ENCODE results near the gene CERS1.

Gene CERS1

DNA sequence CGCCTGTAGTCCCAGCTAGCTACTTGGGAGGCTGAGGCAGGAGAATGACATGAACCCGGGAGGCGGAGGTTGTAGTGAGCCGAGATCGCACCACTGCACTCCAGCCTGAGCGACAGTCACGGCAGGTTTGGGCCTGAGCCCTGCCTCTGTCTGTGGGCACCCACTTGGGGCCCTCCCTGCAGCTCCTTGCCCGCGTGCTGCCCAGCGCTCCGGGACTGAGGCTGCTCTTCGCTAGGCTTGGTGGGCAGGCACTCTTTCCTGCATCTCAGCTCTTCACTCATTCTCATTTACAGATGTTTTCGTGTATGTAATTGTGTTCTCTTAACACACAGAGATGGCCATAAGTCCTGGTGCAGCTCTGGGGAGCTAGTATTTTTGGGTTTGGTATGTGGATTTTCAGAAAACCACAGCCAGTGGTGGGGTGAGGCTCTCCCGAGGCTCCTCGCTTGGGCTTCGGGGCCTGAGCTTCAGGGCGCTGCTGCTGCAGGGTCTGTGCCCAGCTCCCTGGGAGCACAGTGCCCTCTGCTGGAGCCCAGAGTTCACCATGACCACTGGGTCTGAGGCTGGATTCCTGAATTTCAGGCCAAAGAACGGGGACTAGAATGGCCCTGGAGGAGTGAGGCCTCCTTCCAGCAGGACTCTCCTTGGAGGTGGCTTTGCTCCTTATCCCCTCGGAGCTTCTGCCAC lies 49.0 kb downstream of the CERS1 start:
- TF ChIP-seq POLR2A (IDR thresholded peaks at IDR 0.05; ENCODE audit: low read depth, low read length): no peak
- DNase-seq (ENCODE audit: insufficient read length, low spot score) (peak; percentile 84), FAIRE-seq (no peak)

DNA sequence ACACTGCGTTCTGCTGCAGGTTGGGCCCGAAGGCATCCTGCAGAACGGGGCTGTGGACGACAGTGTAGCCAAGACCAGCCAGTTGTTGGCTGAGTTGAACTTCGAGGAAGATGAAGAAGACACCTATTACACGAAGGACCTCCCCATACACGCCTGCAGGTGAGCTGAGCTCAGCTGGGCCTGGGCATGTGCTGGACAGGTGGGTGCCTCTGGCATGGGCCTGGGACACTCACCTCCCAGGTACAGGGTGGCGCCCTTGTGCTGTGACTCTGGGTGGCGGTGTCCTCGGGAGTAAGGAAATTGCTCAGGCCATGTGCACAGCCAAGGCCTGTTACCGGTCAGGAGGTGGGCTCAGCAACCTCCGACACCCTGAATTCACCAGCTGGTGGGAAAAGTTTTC lies 50.0 kb downstream of the CERS1 start:
- FAIRE-seq: no peak
- no peak for TF ChIP-seq POLR2A (IDR thresholded peaks at IDR 0.05; ENCODE audit: low read depth, low read length)
- DNase-seq (ENCODE audit: insufficient read length, low spot score): no peak

DNA sequence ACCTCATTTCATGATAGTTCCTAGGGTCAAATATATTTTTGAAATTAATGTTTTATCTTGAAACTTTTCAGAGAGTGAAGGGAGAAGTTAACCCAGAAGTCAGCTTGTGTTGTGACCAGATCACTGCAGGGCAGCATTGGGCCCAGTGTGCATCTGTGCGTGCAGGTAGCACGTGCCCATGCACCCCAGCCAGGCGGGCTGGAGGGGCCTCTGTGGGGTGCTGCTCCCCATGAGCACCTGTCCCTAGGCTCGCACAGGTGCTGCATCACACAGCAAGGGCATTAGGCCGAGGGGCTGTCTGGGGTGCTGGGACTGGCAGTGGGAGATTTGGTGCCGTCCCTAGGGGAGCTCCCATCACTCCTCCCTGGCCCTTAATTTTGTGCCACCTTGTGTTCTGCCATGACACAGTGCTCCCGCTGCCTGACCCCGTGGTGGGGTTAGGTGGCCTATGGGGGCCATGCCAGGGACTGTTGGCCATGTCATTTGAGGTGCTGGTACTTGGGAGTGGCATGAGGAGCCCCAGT lies 51.1 kb downstream of the CERS1 start:
- no peak for TF ChIP-seq POLR2A (IDR thresholded peaks at IDR 0.05; ENCODE audit: low read depth, low read length)
- no peak for DNase-seq (ENCODE audit: insufficient read length, low spot score)
- no peak for FAIRE-seq

DNA sequence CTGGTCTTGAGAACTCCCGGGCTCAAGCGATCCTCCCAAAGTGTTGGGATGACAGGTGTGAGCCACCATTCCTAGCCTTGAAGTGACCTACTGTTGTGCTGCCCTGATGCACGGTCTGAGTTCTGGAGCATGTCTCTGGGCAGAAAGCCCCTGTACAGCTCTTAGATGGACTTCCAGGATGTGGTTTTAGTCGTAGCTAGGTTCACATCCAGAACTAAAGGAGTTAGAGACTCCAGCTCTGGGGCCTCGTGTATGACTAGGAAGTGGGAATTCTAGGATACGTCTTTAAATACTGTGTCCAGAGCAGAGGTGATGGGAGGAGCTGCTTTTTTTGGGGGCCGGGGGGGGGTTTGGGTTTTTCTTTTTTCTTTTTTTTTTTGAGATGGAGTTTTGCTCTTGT lies 52.0 kb downstream of the CERS1 start:
- DNase-seq (ENCODE audit: insufficient read length, low spot score): no peak
- no peak for TF ChIP-seq POLR2A (IDR thresholded peaks at IDR 0.05; ENCODE audit: low read depth, low read length)
- no peak for FAIRE-seq

DNA sequence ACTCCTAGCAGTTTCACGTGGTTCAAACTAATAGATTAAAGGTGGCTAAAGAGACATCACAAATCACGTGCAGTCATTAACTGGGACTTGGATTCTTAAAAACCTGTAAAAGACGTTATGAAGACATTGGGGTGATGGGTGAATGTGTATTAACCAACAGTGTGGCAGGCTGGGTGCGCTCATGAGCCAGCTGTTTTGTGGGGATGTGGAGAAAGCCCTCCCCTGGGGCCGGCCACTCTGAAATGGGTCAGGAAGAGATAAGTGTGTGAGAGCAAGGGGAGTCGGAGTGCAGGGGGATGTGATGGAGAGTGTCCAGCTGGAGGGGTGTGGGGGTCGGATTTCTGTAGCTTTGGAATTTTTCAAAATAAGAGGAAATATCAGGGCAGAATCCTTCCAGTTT lies 53.8 kb downstream of the CERS1 start:
- no peak for TF ChIP-seq POLR2A (IDR thresholded peaks at IDR 0.05; ENCODE audit: low read depth, low read length)
- no peak for DNase-seq (ENCODE audit: insufficient read length, low spot score)
- FAIRE-seq: no peak

DNA sequence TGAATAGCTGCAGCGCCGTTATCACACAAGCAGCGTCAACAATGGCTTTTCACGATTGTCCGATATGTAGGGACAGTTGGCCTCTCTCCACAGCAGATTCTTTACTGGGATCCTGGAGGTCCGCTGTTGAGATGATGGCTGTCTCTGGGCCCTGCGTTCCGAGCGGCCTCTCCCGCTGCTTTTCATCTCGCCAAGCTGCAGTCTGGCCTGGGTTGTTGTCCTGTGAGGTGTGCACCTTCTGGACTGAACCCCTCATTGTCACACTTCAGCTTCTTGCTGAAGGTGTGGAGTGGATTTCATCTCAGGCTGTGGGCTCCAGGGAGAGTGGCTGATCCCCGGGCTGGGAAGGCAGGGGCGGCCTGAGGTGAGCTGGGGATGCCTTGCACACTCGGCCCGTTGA lies 54.6 kb downstream of the CERS1 start:
- no peak for FAIRE-seq
- TF ChIP-seq POLR2A (IDR thresholded peaks at IDR 0.05; ENCODE audit: low read depth, low read length): no peak
- no peak for DNase-seq (ENCODE audit: insufficient read length, low spot score)

DNA sequence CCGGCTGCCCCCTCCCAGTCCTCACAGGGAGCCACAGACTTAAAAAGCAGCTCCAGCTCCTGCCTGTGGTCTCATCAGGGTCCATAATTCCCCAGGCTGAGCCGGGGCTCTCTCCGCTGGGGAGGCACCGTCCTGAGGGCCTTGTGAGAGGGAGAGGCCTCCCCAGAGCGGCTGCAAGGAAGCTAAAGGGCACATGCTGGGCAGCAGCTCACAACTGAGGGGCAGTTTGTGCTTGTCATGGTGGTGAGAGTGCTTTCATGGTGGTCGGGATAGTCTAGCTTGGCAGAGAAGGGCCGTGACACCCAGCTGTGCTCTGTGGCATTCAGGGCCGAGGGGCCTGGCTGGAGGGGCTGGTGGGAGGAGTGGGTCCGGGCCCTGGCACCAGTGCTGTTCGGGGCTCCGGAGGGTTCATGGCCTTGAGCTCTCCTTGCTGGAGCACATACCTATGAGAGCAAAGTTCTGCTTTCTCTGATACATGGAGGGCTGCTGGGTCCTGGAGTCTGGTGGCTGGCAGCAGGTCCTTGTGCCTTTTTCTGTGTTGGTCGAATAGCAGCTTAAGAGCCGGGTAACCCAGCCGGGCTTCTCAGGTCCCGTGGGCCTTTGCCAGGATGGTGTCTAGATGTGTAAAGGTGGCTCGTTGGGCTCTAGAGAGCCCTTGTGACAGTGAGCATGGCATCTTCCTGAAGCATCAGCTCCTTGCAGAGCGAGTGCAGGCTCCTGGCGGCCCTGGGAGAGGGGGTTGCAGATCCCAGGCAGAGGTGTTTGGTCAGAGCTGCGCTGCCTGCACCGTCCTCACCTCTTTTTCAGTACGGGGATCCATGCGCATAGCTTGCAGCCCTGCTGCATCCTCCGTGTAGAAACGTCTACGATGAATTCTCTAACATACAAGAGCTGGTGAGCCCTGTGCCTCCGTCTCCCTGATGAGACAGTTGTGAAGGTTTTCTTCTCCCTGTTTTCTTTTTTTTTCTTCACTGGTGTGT lies 55.4 kb downstream of the CERS1 start:
- no peak for TF ChIP-seq POLR2A (IDR thresholded peaks at IDR 0.05; ENCODE audit: low read depth, low read length)
- DNase-seq (ENCODE audit: insufficient read length, low spot score) (no peak), FAIRE-seq (no peak)

DNA sequence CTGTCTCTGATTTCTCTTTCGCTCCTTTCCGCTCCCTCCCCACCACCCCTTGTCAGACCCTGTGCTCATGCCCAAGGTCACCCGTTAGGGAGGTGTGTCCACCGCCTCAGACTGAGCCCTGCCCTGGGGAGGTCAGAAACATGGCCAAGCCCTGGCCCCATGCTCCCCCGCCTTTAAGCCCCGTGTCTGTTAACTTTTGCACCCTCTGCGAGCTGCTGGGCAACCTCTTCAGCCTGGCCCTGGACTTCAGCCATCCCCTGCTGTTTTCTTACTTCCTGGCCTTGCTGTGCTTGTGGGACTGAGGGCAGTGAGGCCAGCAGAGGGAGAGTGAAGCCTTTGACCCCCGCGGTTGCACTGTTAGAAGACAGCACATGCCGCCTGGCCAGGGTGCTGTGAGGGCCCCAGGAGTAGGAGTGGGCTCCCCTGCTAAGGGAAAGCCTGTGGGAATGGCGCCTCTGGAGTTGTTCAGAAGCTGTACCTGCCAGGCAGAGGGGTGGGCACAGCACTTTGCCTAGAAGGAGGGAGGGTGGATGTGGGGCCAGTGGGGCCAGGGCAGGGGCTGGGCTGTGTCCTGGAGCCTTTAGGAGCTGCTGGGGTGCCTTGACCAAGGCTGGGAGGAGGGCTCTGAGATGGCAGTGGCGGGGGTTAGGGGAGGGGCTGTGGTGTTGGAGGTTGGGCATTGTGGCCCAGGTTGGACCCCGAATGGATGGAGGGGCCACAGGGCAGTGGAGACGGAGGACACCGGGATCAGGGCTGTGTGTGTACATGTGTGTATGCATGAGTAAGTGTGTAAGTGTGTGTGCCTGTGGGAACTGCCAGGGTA lies 56.3 kb downstream of the CERS1 start:
- no peak for FAIRE-seq

DNA sequence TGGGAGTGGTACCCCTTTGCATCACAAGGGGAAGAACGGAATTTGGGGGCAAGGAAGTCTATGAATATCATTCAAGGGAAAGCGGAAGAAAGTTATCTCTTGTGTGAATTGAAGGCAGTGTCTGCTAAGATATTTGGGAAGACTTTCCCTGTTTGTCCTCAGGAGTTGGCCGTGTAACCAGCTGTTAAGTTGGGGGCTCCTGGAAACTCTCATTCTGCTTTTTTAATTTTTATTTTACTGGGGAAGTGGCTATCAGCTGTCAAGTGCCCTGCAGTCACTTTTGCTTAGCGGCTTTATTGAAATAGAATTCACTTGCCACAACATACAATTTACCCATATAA lies 61.3 kb downstream of the CERS1 start:
- no peak for FAIRE-seq
- no peak for DNase-seq (ENCODE audit: insufficient read length, low spot score)

More for the DNA sequence above, 56.3 kb downstream of the CERS1 start:
- peak; percentile 96 for DNase-seq (ENCODE audit: insufficient read length, low spot score)
- TF ChIP-seq POLR2A (IDR thresholded peaks at IDR 0.05; ENCODE audit: low read depth, low read length): no peak

DNA sequence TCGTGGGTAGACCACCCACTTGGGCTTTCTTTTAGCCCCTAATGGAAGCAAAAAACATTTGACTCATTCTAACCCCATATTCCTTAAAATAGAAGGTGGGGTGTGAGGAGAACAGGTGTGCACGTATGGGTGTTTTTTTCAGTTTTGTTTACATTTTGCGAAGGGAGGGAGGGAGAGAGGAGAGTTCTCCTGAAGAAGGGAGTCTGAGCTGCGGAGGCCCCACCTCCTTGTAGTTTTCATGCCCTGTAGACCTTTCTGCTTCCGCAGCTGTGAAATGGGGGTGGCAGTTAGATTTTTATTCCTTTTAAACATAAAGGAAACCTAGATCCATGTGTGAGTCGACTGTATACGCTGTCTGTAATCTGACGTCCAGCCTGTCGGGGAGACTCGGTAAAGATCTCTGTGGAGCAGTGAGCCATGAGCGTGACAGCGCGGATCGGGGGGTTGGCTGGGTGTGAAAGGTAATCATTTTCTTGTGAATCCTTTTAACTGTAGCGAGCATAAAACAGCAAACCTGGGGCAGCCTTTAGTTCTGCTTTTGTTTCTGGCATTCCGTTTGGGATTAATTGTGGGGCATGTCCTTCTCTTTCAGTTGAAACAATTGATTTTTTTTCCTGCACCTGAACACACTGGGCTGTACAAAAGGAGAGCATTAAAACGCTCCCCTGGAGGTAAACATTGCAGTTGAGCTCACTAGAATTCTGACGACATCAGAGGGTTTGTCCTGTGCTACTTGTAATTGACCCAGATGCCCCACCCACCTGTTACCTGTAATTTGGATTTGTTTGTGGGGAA lies 61.9 kb downstream of the CERS1 start:
- DNase-seq (ENCODE audit: insufficient read length, low spot score): no peak
- no peak for FAIRE-seq
- no peak for TF ChIP-seq POLR2A (IDR thresholded peaks at IDR 0.05; ENCODE audit: low read depth, low read length)

More for the DNA sequence above, 61.3 kb downstream of the CERS1 start:
- TF ChIP-seq POLR2A (IDR thresholded peaks at IDR 0.05; ENCODE audit: low read depth, low read length): no peak

DNA sequence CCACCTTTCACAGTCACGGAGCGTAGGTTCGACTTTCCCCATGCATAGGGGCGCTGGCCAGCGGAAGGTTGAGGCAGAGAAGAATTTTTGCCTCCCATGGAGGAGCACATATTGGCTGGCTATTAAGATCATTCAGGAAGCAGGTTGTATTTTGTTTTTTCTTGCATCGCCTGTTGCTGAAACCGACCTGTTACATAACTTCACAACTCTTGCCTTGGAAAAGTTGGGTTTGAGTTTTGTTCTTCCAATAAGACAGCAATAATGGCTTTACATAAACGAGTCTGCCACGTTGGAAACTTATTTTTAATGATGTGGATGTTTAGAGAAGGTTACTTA lies 62.8 kb downstream of the CERS1 start:
- DNase-seq (ENCODE audit: insufficient read length, low spot score) (no peak), FAIRE-seq (no peak)

DNA sequence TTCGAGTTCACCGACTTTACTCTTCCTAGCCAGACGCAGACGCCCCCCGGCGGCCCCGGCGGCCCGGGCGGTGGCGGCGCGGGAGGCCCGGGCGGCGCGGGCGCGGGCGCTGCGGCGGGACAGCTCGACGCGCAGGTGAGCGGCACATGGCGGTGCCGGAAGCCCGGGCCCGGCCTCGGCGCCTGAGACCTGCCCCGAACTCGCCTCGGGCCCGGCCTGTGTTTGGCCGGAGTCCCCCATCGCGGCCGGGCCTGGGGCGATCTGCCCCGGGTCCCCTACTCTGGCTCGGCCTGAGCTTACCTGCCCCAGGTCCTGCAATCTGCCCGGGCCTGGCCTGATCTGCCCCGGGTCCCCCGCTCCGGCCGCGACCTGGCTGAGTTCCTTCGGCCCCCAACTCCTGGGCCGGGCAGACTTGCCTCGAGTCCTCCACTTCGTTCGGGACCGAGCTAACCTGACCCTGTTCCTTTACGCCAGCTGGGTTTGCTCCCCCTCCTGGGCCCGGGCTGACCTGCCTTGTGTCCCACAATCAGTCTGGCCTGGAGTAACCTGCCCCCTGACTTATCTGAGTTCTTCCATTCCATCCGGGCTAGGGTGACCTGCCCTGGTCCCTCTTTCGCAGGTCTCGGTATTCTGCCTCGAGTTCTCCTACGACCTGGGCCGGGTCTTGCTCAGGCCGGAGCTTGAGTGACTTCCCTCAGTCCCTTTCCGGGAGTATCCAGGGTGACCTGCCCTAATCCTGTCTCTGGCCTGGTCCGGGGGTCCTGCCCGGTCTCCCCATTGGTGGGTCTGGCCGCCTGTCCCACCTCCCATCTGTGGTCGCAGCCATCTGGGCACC lies 63.4 kb downstream of the CERS1 start:
- no peak for DNase-seq (ENCODE audit: insufficient read length, low spot score)
- TF ChIP-seq POLR2A (IDR thresholded peaks at IDR 0.05; ENCODE audit: low read depth, low read length): no peak
- FAIRE-seq: no peak

More for the DNA sequence above, 62.8 kb downstream of the CERS1 start:
- no peak for TF ChIP-seq POLR2A (IDR thresholded peaks at IDR 0.05; ENCODE audit: low read depth, low read length)

All from H54 (cell line).